Mesothelial cell of epicardium (in vitro differentiated cells): ENCODE measurements around the gene TMEM130. TPM values are rescaled to one million over a fixed set of nuclear protein-coding genes. Genes with fewer than 3 reads are reported as not detected.

Experiments used
- DNase-seq, 2 experiments: peaks; one replicate each; pipeline ENCODE4 v3.0.0; 2021; ENCODE audit warnings: low spot score in 2 of 2; ENCODE audit not compliant: unreplicated experiment in 2 of 2
- H3K27ac Mint-ChIP-seq: 2 replicates; pipeline ENCODE4 v1.8.0; 2021; ENCODE audit warnings: mixed read lengths
- H3K27me3 Mint-ChIP-seq: 2 replicates; pipeline ENCODE4 v1.8.0; 2021; ENCODE audit warnings: low read depth, mixed read lengths
- H3K36me3 Mint-ChIP-seq: 2 replicates; pipeline ENCODE4 v1.8.0; 2021; ENCODE audit warnings: mixed read lengths
- H3K4me1 Mint-ChIP-seq: 2 replicates; pipeline ENCODE4 v1.8.0; 2021; ENCODE audit warnings: mixed read lengths
- H3K4me3 Mint-ChIP-seq: 2 replicates; pipeline ENCODE4 v1.8.0; 2021; ENCODE audit warnings: mild to moderate bottlenecking, moderate library complexity, mixed read lengths
- H3K9me3 Mint-ChIP-seq: 2 replicates; pipeline ENCODE4 v1.8.0; 2021; ENCODE audit warnings: mixed read lengths
- CTCF ChIP-seq: fragments of 200-600 bp; sonication (generic); IDR thresholded peaks from one replicate; pipeline ENCODE4 v1.5.0; 2021; ENCODE audit warnings: antibody characterized with exemption; ENCODE audit not compliant: unreplicated experiment
- microRNA-seq: library from miRNA; unstranded; fragments of <30 nt; microRNA quantifications from one replicate; pipeline ENCODE4 v1.2.0, GENCODE V29; 2021; ENCODE audit warnings: inconsistent platforms, mixed read lengths
- total RNA-seq: library from RNA; stranded (reverse); gene quantifications from 3 replicates; pipeline ENCODE4 v1.2.1, GENCODE V29; 2021

TMEM130 gene
- total RNA-seq, 1 donor from 2014 or later, result 12.5 TPM

GRCh38 chr7:98805956-98806838, 63.6 kb downstream of the TMEM130 start:
- no peak for DNase-seq
- no peak overlapping the region for H3K4me3 Mint-ChIP-seq
- H3K36me3 Mint-ChIP-seq, result no peaks in the 10 kb centered on the region
- no peak for TF ChIP-seq CTCF
- no peak overlapping the region for H3K27ac Mint-ChIP-seq
- peaks cover 6% of the 10 kb centered on the region for H3K4me1 Mint-ChIP-seq
- H3K9me3 Mint-ChIP-seq, result peaks cover 12% of the 10 kb centered on the region
- no peaks in the 10 kb centered on the region for H3K27me3 Mint-ChIP-seq

GRCh38 chr7:98802781-98803110, 67.1 kb downstream of the TMEM130 start:
- no peak overlapping the region for H3K27ac Mint-ChIP-seq

GRCh38 chr7:98802088-98802780, 67.6 kb downstream of the TMEM130 start:
- Mint-ChIP-seq H3K27ac (peak overlapping the region; percentile 39), H3K27me3 (no peaks in the 10 kb centered on the region), H3K36me3 (no peaks in the 10 kb centered on the region), H3K9me3 (peaks cover 22% of the 10 kb centered on the region), H3K4me3 (no peak overlapping the region), H3K4me1 (peaks cover 5% of the 10 kb centered on the region)
- peak; percentile 36 to 67 for DNase-seq
- no peak for TF ChIP-seq CTCF

More at GRCh38 chr7:98802781-98803110, 67.1 kb downstream of the TMEM130 start:
- Mint-ChIP-seq H3K36me3 (no peaks in the 10 kb centered on the region), H3K27me3 (no peaks in the 10 kb centered on the region), H3K9me3 (peaks cover 22% of the 10 kb centered on the region), H3K4me1 (peaks cover 6% of the 10 kb centered on the region), H3K4me3 (no peak overlapping the region)
- no peak for DNase-seq
- TF ChIP-seq CTCF, result no peak

- no peak for DNase-seq
- Mint-ChIP-seq H3K4me1 (peaks cover 7% of the 10 kb centered on the region), H3K4me3 (no peak overlapping the region), H3K9me3 (peaks cover 18% of the 10 kb centered on the region), H3K27ac (no peak overlapping the region), H3K36me3 (no peaks in the 10 kb centered on the region), H3K27me3 (no peaks in the 10 kb centered on the region)
- no peak for TF ChIP-seq CTCF
These were observed 68.8 kb downstream of the TMEM130 start for GRCh38 chr7:98800996-98801395.

GRCh38 chr7:98797150-98797549, 72.7 kb downstream of the TMEM130 start:
- no peaks in the 10 kb centered on the region for H3K27me3 Mint-ChIP-seq
- H3K9me3 Mint-ChIP-seq, result peaks cover 22% of the 10 kb centered on the region
- H3K27ac Mint-ChIP-seq, result no peak overlapping the region
- H3K4me1 Mint-ChIP-seq, result peaks cover 3% of the 10 kb centered on the region
- TF ChIP-seq CTCF, result no peak
- no peak overlapping the region for H3K4me3 Mint-ChIP-seq
- DNase-seq, result no peak
- no peaks in the 10 kb centered on the region for H3K36me3 Mint-ChIP-seq

Small RNAs within 50 kb of the gene (microRNA-seq; reads per million reads assigned to microRNA genes)
- gene MIR3609, result 7.0 reads per million, percentile 26 among the genes with 10 or more reads in this experiment

Other genes starting within 250 kb of the TMEM130 start
- gene TRRAP, start 8.5 kb upstream of the TMEM130 start, total RNA-seq, result 71.0 to 82.9 TPM (median 71.6 TPM) in 3 replicates